Left ventricle myocardium superior (tissue), 1 donor: Measurements from ENCODE around the gene CPAMD8. TPM values are rescaled to one million over a fixed set of nuclear protein-coding genes. Genes with fewer than 3 reads are reported as not detected.
A peak's percentile ranks its signal among the peaks of the same experiment; 100 is the strongest.

Experiments
- ATAC-seq: fragments of 200-7000 bp; cut with Tn5 transposase; one replicate; pipeline ENCODE4 v1.9.1; 2020; ENCODE audit warnings: mild to moderate bottlenecking, moderate library complexity
- DNase-seq: peaks from one replicate; pipeline ENCODE4 v3.0.0-alpha.2; 2020
- intact Hi-C: fragments of 100-400 bp; cut with micrococcal nuclease; formaldehyde crosslinking; loops from one replicate; pipeline ENCODE4 v1.11.0; 2022
- total RNA-seq: library from RNA; stranded (reverse); fragmentation: NEBNext Ultra II Directional; extraction: Animal tissue kit (Norgen Biotek cat#: 25700); gene quantifications from one replicate; pipeline ENCODE4 v1.2.1, GENCODE V29; 2021
- donor health status: DM: no; HTN: yes; CAD: no; lungs with severe emphysema.

Gene CPAMD8
- total RNA-seq, 1 donor from 2014 or later: 12.5 TPM

DNA sequence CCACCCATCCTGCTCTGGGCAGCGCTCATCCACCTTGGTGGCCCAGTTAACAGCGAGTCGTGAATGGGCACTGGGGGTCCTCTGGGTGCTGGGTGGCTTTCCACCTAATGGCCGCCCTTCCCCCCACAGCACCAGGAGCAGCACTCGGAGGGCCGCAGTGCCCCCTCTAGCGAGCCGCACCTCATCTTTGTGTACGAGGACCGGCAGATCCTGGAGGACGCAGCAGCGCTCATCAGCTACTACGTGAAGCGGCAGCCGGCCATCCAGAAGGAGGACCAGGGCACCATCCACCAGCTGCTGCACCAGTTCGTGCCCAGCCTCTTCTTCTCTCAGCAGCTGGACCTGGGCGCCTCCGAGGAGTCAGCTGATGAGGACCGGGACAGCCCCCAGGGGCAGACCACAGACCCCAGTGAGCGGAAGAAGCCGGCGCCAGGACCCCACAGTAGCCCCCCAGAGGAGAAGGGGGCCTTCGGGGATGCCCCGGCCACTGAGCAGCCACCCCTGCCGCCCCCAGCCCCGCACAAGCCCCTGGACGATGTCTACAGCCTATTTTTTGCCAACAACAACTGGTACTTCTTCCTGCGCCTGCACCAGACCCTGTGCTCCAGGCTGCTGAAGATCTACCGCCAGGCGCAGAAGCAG is 157.2 kb downstream of the CPAMD8 start:
- ATAC-seq (no peak), DNase-seq (no peak)
- intact Hi-C loops: no loop called here

DNA sequence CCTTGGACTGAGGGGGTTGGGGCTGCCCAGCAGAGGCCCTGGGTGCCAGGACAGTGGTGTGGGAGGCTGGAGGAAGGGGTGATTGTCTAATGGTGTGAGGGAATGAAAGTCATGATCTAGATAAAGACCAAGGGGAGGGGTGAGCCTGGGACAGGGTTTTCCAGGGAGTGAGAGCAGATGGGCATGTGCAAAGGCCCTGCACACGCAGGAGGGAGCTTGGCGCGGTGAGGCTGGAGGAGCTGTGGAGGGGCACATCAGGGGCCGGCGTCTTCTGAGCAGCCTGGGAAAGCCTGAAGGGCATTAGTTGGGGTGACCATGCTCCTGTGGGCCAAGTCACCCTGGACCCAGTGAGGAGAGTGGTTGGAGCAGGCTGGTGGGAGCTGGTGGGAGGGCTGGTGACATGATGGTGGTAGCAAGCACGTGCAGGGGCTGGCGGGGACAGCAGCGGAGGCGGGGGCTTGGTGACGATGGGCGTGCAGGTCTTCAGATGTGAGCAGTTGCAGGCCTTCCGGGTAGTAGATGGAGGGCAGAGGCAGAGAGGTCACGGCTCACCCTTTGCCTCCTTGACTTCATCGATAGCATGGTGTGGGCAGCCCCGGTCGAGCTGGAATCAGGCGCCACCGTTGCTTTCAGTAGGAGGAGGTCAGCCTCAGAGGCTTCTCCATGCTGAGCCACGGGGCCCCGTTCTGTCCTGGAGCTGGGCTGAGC is 158.0 kb downstream of the CPAMD8 start:
- ATAC-seq: no peak
- DNase-seq: no peak
- intact Hi-C loops: no loop called here

DNA sequence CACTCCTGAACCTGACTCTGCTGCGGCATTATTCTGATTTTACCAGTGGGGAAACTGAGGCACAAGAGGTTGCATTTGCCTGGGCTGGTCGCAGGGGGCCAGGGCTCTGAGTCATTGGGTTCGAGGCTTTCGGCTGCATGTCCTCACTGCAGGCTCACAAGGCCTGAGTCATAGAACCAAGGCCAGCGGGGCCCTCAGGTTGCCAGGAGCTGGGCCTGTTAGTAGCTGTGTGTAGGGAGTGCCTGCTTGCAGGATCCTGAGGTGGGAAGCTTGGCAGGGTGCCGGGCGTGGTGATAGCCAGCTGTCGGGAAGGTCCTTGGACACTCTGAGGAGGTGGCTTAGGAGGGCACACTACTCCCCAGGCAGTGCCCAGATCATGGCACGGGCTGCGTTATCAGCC is 159.4 kb downstream of the CPAMD8 start:
- DNase-seq (no peak), ATAC-seq (peak; percentile 18)
- intact Hi-C loops: no loop called here

DNA sequence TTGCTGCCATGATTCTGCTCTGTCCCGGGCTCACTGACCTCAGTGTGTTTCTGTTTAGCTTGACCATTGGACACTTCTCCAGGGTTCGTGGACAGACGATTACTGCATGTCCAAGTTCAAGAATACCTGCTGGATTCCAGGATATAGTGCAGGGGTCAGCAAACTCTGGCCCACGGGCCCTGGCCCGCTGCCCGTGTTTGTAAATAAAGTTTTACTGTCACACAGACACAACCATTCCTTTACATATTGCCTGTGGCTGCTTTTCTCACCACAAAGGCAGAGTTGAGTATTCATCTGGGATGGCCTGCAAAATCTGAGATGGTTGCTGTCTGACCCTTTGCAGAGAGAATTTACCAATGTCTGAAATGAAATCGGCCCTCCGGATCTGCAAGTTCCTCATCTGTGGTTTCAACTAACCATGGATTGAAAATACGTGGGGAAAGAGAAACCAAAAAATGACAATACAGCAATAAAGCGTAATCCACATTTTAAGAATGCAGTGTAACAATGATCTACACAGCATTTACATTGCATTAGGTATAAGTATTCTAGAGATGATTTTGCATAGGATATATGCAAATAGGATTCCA is 163.7 kb downstream of the CPAMD8 start:
- ATAC-seq (no peak), DNase-seq (no peak)
- intact Hi-C loops: no loop called here

DNA sequence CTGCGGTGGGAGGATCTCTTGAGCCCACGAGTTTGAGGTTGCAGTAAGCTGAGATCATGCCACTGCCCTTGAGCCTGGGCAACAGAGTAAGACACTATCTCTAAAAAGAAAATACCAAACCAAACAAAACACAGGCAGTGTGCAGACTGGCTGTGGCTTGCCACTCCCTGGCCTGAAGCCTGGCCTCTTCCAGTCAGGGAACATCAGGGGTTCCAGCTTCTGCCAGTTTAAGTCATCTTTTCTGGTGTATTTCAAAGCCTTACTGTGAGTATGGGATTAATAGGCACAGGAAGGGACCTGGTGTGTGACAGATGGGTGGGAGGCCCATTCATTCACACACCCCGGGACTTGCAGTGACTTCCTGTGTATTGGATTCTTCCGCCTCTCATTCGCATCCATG is 164.8 kb downstream of the CPAMD8 start:
- ATAC-seq (no peak), DNase-seq (no peak)
- intact Hi-C loops: no loop called here

DNA sequence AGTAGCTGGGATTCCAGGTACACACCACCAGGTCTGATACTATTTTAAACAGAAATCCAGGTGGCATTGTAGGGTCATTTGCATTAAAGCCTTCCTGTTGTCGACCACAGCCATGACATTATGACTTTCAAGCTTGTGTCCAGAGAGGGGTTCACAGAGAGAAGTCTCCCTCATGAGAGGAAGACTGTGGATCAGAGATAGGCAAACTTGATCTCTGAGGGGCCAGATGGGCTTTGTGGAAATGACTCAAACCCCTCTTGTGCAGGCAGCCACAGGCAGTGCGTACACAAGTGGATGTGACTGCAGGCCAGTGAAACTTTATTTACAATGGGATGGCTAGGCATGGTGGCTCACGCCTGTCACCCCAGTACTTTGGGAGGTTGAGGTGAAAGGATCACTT is 165.6 kb downstream of the CPAMD8 start:
- intact Hi-C loops: no loop called here
- ATAC-seq: no peak
- DNase-seq: no peak

DNA sequence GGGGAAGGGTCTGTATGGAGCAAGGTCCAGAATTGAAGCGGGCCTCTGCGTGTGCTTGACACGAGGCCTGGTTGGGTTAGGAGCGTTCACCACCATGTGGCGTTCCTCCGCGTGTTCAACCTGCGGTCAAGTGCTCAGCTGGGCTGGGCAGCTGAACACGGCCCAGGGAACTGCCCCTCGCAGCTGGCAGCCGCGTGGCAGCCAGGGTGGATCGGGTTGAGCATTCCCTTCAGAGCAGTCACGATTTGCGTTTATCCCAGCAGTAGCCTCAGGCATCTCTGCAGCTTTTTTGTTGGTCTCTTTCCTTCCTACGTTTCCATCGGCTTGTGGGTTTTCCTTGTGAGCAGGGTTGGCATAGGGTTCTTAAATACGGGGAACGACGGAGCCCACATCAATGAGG is 166.5 kb downstream of the CPAMD8 start:
- DNase-seq (no peak), ATAC-seq (no peak)
- intact Hi-C loops: no loop called here

DNA sequence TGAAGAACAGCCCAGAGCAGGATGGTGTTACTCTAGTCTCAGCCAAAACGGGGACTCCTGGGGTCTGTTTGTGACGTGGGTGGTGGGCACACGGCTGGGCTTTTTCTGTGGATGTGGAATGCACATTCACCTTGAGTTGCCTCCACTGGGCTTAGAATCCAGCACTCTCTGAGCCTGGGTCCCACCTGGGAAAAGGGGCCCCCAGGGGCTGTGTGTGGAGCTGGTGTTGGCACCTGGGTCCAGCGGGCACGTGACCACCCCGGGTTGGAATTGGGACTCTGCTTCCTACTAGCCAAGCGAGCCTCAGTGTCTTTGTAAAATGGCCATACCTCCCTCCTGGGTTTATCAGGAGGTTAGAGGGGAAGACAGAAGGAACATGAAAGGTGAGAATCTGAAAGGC is 167.0 kb downstream of the CPAMD8 start:
- intact Hi-C loops: no loop called here
- DNase-seq (no peak), ATAC-seq (no peak)

DNA sequence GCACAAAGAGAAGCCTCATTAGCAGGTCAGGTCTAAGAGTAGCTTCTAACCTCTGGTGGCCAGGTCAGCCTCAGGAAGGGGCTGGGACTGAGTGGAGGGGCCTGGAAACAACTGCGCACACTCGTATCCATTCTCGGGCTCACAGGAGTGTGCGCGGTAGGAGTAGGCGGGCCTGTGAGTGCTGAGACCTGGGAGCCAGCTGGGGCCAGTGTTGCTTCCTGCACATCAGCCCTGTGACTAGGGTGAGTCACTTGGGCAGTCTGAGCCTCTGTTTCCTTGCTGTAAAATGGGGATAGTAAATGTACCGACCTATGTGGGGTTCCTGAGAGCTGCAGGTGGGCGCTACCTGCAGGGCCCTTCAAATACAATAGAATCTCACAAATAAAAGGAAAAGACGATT is 170.5 kb downstream of the CPAMD8 start:
- ATAC-seq (no peak), DNase-seq (no peak)
- intact Hi-C loops: no loop called here

DNA sequence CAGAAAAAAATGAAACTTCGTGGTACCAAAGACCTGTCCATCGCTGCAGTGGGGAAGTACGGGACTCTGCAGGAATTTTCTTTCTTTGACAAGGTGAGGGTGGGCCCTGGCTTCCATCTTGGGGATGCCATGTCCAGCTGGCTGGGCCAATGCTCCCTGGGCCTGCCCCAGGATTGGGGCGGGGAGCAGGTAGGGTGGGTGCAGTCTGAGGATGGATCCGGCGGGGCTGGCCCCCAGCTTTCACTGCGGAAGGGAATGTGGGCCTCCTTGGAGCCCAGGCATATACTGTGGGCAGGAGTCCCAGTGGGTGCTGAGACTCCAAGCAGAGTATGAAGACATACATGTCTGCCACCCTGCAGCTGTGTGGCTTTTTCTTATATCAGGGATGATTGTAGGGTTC is 173.5 kb downstream of the CPAMD8 start:
- DNase-seq (no peak), ATAC-seq (no peak)
- intact Hi-C loops: no loop called here

DNA sequence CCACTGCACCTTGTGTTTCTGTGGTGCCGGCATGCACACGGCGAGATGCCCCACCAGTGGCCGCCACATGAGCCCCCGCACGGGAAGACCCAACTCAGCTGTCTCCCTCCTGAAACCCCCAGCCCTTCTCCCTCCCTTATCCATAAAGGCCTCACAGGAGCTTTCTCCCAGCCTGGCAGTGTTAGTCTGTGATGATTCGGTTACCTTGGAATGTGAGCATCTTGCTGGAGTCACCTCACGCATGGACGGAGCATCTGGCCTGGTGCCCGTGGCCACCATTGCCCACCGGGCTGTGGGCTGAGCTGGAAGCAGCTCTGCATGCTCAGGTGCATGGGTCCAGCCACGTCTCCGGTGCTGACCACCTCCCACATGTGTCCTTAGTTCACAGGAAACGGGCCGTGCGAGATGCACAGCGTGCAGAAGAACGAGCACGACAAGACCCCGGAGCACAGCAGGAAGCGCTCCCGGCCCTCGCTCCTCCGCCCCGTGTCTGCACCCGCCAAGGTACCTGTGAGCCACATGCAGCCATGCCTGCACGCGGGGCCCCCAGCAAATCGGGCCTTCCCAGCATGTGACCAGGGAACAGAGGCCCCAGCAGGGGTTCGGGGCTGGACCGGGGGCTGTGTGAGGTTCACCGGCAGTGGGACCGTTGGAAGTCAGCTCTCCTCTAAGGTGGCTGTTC is 175.4 kb downstream of the CPAMD8 start:
- no peak for DNase-seq
- intact Hi-C loops: no loop called here
- ATAC-seq: no peak

DNA sequence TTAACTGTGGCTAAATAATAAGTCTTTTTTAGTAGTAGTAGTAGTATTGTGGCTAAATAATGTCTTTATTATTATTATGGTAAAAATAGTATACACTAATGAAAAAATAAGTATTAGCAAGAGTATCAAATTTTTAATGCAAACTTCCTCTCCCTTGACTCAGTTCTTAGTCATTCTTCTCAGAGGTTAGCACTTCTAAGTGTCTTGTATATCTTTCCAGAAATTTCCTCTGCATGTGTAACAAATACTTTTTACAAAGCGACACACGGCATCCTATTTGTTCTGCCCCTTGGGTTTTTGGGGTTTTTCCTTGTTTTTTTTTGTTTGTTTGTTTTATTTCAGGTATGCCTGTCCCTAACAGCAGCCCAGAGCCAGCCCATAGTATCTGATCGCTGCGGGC is 176.5 kb downstream of the CPAMD8 start:
- ATAC-seq (no peak), DNase-seq (no peak)
- intact Hi-C loops: no loop called here

DNA sequence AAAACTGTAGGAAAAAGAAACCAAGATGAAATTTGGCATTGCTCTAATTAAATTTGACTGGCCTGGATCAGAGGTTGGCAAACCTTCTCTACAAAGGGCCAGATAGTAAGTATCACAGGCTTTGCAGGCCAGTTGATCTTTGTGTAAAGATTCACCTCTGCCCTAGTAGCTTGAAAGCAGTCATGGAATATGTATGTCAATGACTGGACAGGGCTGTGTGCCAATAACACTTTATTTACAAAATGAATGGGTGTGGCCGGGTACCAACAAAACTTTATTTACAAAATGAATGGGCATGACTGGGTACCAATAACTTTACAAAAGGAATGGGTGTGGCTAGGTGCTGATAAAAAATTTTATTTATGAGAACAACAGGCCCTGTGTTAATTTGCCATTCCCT is 177.4 kb downstream of the CPAMD8 start:
- DNase-seq: no peak
- no peak for ATAC-seq
- intact Hi-C loops: no loop called here

DNA sequence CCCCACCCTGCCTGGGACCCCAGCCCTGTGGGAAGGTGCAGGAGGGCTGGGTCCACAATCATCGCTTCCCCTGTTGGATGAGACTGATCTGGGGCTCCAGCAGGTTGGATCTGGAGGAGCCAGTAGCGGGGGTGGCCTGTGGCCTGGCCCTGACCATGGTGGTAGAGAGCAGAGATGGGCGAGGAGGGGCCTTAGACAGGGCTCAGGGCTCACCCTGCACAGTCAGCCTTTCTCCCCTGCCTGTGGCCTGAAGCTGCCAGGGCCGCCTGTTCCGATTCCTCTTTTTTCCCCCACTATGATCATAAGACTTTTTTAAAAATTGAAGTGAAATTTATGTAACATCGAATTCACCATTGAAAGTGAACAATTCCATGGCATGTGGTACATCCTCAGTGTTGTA is 179.2 kb downstream of the CPAMD8 start:
- ATAC-seq: peak; percentile 57
- intact Hi-C loops: no loop called here
- no peak for DNase-seq

DNA sequence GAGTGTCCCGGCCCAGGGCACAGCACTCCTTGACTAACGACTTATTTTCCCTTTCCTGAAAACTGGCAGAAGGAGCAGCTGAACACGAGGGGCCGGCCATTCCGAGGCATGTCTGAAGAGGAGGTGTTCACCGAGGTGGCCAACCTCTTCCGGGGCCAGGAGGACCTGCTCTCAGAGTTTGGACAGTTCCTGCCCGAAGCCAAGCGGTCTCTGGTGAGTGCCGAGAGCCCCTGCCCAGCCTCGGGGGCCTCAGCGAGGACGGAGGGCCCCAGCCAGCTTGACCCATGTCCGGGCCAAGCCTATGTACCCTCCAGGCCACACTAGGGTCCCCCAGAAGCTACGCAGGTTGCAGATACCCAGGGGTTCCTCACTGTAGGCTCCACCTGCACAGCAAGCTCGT is 179.7 kb downstream of the CPAMD8 start:
- no peak for ATAC-seq
- intact Hi-C loops: no loop called here
- no peak for DNase-seq

Other genes starting within 250 kb of the CPAMD8 start
- gene SIN3B, start 197.4 kb downstream of the CPAMD8 start, total RNA-seq: 26.0 TPM
- 0.30 TPM for gene F2RL3, start 137.8 kb downstream of the CPAMD8 start, total RNA-seq
- gene HAUS8, start 48.6 kb upstream of the CPAMD8 start, total RNA-seq: 6.1 TPM
- gene MYO9B, start 49.0 kb upstream of the CPAMD8 start, total RNA-seq: 38.1 TPM
- gene USE1, start 188.5 kb upstream of the CPAMD8 start, total RNA-seq: 27.4 TPM
- gene OCEL1, start 199.4 kb upstream of the CPAMD8 start, total RNA-seq: 28.0 TPM
- gene NR2F6, start 219.1 kb upstream of the CPAMD8 start, total RNA-seq: 82.4 TPM
- 9.3 TPM for gene USHBP1, start 237.9 kb upstream of the CPAMD8 start, total RNA-seq
- 82.0 TPM for gene BABAM1, start 240.6 kb upstream of the CPAMD8 start, total RNA-seq